GM13976 (cell line): ENCODE data around the gene RNF186.

ENCODE experiments used
- DNase-seq: peaks from one replicate; pipeline ENCODE4 v3.0.0; 2012; ENCODE audit warnings: low spot score
- in situ Hi-C: fragments of 300-500 bp; cut with MboI; formaldehyde crosslinking; loops from one replicate; pipeline ENCODE4 v1.12.0; 2022; ENCODE audit warnings: low sequenced_read_pairs, mixed read lengths, inconsistent platforms; ENCODE audit not compliant: unreplicated experiment
- TF ChIP-seq, protein P1 (sequence below): IDR thresholded peaks from 2 replicates; pipeline ENCODE4 v1.5.1; 2012; ENCODE audit warnings: borderline replicate concordance, mild to moderate bottlenecking; ENCODE audit not compliant: insufficient read depth; ENCODE audit errors: extremely low read depth, missing control alignments, control extremely low read depth

The RNF186 gene

GRCh38 chr1:19773485-19773884 is 41.6 kb downstream of the RNF186 start:
- in situ Hi-C loops: no loop called here
- DNase-seq: no peak
- TF ChIP-seq, protein P1, sequence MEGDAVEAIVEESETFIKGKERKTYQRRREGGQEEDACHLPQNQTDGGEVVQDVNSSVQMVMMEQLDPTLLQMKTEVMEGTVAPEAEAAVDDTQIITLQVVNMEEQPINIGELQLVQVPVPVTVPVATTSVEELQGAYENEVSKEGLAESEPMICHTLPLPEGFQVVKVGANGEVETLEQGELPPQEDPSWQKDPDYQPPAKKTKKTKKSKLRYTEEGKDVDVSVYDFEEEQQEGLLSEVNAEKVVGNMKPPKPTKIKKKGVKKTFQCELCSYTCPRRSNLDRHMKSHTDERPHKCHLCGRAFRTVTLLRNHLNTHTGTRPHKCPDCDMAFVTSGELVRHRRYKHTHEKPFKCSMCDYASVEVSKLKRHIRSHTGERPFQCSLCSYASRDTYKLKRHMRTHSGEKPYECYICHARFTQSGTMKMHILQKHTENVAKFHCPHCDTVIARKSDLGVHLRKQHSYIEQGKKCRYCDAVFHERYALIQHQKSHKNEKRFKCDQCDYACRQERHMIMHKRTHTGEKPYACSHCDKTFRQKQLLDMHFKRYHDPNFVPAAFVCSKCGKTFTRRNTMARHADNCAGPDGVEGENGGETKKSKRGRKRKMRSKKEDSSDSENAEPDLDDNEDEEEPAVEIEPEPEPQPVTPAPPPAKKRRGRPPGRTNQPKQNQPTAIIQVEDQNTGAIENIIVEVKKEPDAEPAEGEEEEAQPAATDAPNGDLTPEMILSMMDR: no peak

DNA sequence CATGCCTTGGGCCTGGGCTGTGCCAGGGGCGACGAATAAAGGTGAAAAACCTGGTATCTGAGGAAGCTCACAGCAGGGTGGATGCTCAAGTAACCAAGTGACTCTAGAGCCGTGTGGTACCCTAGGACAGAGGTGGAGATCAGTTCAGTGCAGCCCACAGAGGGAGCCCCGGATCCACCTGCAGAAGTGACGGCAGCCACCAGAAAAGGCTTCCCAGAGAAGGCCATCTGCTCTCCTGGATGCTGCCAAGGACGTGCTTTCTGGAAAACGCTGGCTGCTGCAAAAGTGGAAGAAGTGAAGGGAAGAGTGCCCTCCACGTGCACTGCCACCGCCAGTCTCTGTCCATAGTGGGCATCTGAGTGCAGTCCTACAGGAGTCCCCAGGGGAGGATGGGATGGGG is 43.0 kb downstream of the RNF186 start:
- DNase-seq: no peak
- in situ Hi-C loops: no loop called here

GRCh38 chr1:19771350-19771749 is 43.7 kb downstream of the RNF186 start:
- TF ChIP-seq, protein P1: no peak
- DNase-seq: no peak
- in situ Hi-C loops: no loop called here

More for the DNA sequence above, 43.0 kb downstream of the RNF186 start:
- TF ChIP-seq, protein P1: no peak

DNA sequence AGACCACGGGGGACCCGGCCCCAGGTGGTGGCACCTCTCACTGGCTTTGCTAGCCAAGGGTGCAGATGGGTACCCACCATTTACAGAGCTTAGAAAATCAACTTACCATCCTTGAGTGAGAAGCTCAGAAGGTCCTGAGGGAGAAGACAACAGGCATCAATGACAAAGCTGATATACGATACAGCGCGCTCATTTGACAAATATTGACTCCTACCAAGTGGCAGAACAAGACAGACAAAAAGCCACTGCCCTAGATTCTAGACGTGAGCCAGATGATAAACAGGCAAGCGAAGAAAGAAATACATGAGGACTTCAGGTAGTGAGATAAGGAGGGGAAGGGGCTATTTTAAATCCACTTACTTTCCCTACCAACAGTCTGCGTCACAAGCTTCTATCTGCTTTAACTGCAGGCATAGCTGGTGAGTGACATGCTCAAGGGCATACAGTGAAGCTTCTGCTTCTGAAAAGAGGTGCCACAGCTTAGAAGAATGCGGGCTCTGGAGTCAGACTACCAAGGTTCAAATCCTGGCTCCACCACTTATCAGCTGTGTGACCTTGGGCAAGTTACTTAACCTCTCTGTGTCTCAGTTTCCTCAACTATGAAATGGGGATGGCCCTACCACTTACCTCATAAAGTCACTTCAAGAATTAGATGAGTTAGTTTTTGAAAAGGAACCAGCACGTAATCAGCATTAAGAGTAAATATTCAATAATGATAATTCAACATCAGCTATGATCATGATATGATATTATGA is 44.5 kb downstream of the RNF186 start:
- in situ Hi-C loops: no loop called here
- no peak for DNase-seq
- TF ChIP-seq, protein P1: no peak

DNA sequence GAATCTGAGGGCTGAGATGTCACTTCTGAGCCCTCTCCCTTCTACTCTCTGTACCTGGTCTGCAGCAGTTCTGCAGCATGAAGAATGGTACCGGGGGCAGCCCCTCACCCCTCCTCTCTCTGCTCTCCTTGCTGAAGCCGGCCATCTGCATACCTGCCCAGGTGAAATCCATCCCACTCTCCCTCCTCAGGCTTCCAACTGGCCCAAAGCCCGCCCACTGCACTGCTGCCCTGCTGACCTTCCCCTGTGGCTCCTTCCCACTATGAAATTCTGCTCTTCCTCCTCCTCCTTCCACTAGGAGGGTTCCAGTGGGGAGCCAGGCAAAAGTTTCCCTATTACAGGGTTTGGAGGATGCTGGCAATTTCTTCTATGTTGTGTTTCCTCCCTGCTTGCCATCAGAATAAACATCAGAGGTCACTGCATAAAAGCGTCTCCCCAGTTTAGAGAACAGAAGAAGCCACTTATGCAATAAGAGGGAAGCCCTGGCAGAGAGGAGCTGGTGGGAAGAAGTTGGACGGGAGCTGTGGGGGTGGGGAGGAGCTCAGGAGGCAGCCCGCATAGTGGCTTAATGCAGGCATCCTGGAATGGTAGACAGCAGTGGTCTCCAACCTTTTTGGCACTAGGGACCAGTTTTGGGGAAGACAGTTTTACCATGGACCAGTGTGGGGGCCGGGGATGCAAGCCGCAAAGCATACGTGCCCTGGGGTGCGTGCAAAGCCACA is 45.7 kb downstream of the RNF186 start:
- TF ChIP-seq, protein P1: no peak
- DNase-seq: no peak
- in situ Hi-C loops: no loop called here

DNA sequence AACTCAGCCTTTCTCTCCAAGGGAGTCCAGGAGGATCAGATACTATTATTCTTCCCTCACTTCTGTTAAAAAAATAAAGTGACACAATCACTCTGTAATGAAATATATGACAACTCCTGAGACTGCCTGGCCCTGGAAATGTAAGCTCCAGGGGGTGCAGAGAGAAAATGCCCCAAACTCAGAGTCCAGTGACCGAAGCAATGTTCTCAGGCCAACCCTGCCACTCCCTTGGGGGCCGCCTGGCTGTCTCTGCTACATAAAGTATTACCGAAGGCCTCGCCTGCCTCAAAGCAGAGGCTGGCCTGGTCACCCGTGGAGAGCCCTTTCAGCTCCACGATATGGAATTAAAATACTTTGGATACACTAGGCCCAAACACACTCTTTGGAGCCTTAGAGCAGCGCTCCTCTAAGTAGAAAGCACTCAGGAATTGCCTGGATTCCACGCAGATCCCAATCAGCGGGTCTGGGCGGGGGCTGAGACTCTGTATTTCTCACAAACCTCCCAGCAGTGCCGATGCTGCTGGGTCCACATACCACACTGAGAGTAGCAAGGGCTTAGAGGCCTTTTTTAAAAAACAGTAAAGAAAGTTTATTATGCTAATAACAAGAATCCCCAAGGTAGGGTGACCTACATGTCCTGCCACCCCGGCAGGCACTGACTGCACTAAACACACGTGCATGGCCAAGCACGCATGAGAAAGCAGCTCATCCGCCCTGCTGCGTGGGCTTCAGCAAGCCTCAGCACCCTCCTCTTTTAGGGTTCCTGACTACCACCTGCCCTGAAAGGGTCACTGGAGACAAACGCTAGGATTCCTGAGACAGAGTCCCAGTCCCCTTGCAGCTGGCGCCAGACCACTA is 46.5 kb downstream of the RNF186 start:
- DNase-seq: no peak
- in situ Hi-C loops: no loop called here
- TF ChIP-seq, protein P1: no peak
